ENCODE data around the gene MRPL28.
"Not testable (repeated sequence)": the region's sequence is repeated elsewhere in the genome, so short reads cannot be mapped to it uniquely, and the experiment has no call there.

The MRPL28 gene

GRCh38 chr16:337437-337836 is 32.9 kb downstream of the MRPL28 start:
- Histone ChIP-seq H4K20me1 (ENCODE audit: insufficient read depth, low read length) (peaks cover 66% of the 10 kb centered on the region), H3K27me3 (ENCODE audit: insufficient read depth, low read length, poor library complexity) (no peaks in the 10 kb centered on the region), H3K27ac (ENCODE audit: low read length) (no peak overlapping the region), H3K9me3 (ENCODE audit: insufficient read depth, low read length, severe bottlenecking) (no peaks in the 10 kb centered on the region), H3K79me2 (ENCODE audit: insufficient read depth, low read length) (peaks cover 95% of the 10 kb centered on the region), H3K4me3 (ENCODE audit: low read depth in 1 of 2, low read length in 2 of 2) (no peak overlapping the region), H3K4me1 (ENCODE audit: insufficient read depth, low read length) (peaks cover 6% of the 10 kb centered on the region; the same call in 1 of the 2 replicates), H3K9ac (ENCODE audit: low read depth, low read length) (no peak overlapping the region), H2AFZ (ENCODE audit: low read depth, low read length) (no peak overlapping the region), H3K4me2 (ENCODE audit: insufficient read depth, low read length) (no peak overlapping the region), H3K36me3 (ENCODE audit: insufficient read depth, low read length) (peaks cover 4% of the 10 kb centered on the region)
- TF ChIP-seq EZH2 (IDR thresholded peaks at IDR 0.05; ENCODE audit: borderline replicate concordance, low read depth, low read length, severe bottlenecking) (no peak), CTCF (IDR thresholded peaks at IDR 0.05; ENCODE audit: borderline replicate concordance, extremely low read depth, low read length, poor library complexity, severe bottlenecking) (no peak)
- DNase-seq, result no peak
- ATAC-seq (ENCODE audit: insufficient read depth, low read depth), result no peak

- Histone ChIP-seq H3K9ac (ENCODE audit: low read depth, low read length) (no peak overlapping the region), H3K4me2 (ENCODE audit: insufficient read depth, low read length) (no peak overlapping the region), H3K27ac (ENCODE audit: low read length) (no peak overlapping the region), H2AFZ (ENCODE audit: low read depth, low read length) (no peak overlapping the region), H3K4me3 (ENCODE audit: low read depth in 1 of 2, low read length in 2 of 2) (no peak overlapping the region), H3K79me2 (ENCODE audit: insufficient read depth, low read length) (peaks cover 96% of the 10 kb centered on the region), H3K9me3 (ENCODE audit: insufficient read depth, low read length, severe bottlenecking) (no peaks in the 10 kb centered on the region), H3K27me3 (ENCODE audit: insufficient read depth, low read length, poor library complexity) (no peaks in the 10 kb centered on the region), H3K36me3 (ENCODE audit: insufficient read depth, low read length) (no peaks in the 10 kb centered on the region), H4K20me1 (ENCODE audit: insufficient read depth, low read length) (peaks cover 66% of the 10 kb centered on the region), H3K4me1 (ENCODE audit: insufficient read depth, low read length) (0 out of 2 replicates have a peak, but pooled peaks cover 2% of the 10 kb centered on the region)
- ATAC-seq (ENCODE audit: insufficient read depth, low read depth), result no peak
- DNase-seq, result no peak
- no peak for TF ChIP-seq EZH2 (IDR thresholded peaks at IDR 0.05; ENCODE audit: borderline replicate concordance, low read depth, low read length, severe bottlenecking)
- TF ChIP-seq CTCF (IDR thresholded peaks at IDR 0.05; ENCODE audit: borderline replicate concordance, extremely low read depth, low read length, poor library complexity, severe bottlenecking), result no peak
Observed at GRCh38 chr16:336269-336668, 34.1 kb downstream of the MRPL28 start.

- Histone ChIP-seq H4K20me1 (ENCODE audit: insufficient read depth, low read length) (peaks cover 63% of the 10 kb centered on the region), H3K79me2 (ENCODE audit: insufficient read depth, low read length) (peaks cover 97% of the 10 kb centered on the region)
- H3K4me3 ChIP-seq (ENCODE audit: low read depth in 1 of 2, low read length in 2 of 2); ATAC-seq (ENCODE audit: insufficient read depth, low read depth); H3K27ac ChIP-seq (ENCODE audit: low read length); H3K4me2 ChIP-seq (ENCODE audit: insufficient read depth, low read length); H3K9me3 ChIP-seq (ENCODE audit: insufficient read depth, low read length, severe bottlenecking); H3K36me3 ChIP-seq (ENCODE audit: insufficient read depth, low read length); H3K4me1 ChIP-seq (ENCODE audit: insufficient read depth, low read length); DNase-seq; H3K27me3 ChIP-seq (ENCODE audit: insufficient read depth, low read length, poor library complexity); H2AFZ ChIP-seq (ENCODE audit: low read depth, low read length); H3K9ac ChIP-seq (ENCODE audit: low read depth, low read length): not testable (repeated sequence)
Observed at GRCh38 chr16:334861-335632, 35.3 kb downstream of the MRPL28 start.

GRCh38 chr16:334164-334832 is 36.0 kb downstream of the MRPL28 start:
- not testable (repeated sequence) for H3K27me3 ChIP-seq (ENCODE audit: insufficient read depth, low read length, poor library complexity); H2AFZ ChIP-seq (ENCODE audit: low read depth, low read length); H3K4me3 ChIP-seq (ENCODE audit: low read depth in 1 of 2, low read length in 2 of 2); H3K9ac ChIP-seq (ENCODE audit: low read depth, low read length); H3K9me3 ChIP-seq (ENCODE audit: insufficient read depth, low read length, severe bottlenecking); H3K36me3 ChIP-seq (ENCODE audit: insufficient read depth, low read length); H3K27ac ChIP-seq (ENCODE audit: low read length); DNase-seq; H3K4me2 ChIP-seq (ENCODE audit: insufficient read depth, low read length); ATAC-seq (ENCODE audit: insufficient read depth, low read depth); H3K4me1 ChIP-seq (ENCODE audit: insufficient read depth, low read length)
- H3K79me2 ChIP-seq (ENCODE audit: insufficient read depth, low read length), result peaks cover 95% of the 10 kb centered on the region
- H4K20me1 ChIP-seq (ENCODE audit: insufficient read depth, low read length), result peaks cover 57% of the 10 kb centered on the region

Measured in DND-41 (cell line).